WTC11 (cell line): ENCODE results near the gene ZNF329. TPM values are rescaled to one million over a fixed set of nuclear protein-coding genes. Genes with fewer than 3 reads are reported as not detected.

Experiments
- ATAC-seq: fragments of 200-7000 bp; cut with Tn5 transposase; 2 replicates; pipeline ENCODE4 v1.10.0; 2021; ENCODE audit warnings: mild to moderate bottlenecking, moderate library complexity
- CTCF ChIA-PET: fragments of 300-600 bp; sonication (Branson Sonifier 250); formaldehyde crosslinking; loops from one replicate; lab custom pipeline; 2021; ENCODE audit warnings: antibody characterized with exemption; lab: Charles Lee
- POLR2A ChIA-PET: fragments of 350-600 bp; sonication (Branson Sonifier 250); formaldehyde crosslinking; loops from one replicate; lab custom pipeline; 2021; ENCODE audit warnings: antibody characterized with exemption; lab: Charles Lee
- DNase-seq: peaks from one replicate; pipeline ENCODE4 v3.0.0; 2021; ENCODE audit warnings: low spot score
- H3K27ac Mint-ChIP-seq: 2 replicates; pipeline ENCODE4 v1.8.0; 2021; ENCODE audit warnings: mixed read lengths
- H3K27me3 Mint-ChIP-seq: 2 replicates; pipeline ENCODE4 v1.8.0; 2021; ENCODE audit warnings: low read depth, mild to moderate bottlenecking, moderate library complexity, mixed read lengths
- H3K36me3 Mint-ChIP-seq: 2 replicates; pipeline ENCODE4 v1.8.0; 2021; ENCODE audit warnings: mixed read lengths
- H3K4me1 Mint-ChIP-seq: 2 replicates; pipeline ENCODE4 v1.8.0; 2022; ENCODE audit warnings: mixed read lengths
- H3K4me3 Mint-ChIP-seq: 2 replicates; pipeline ENCODE4 v1.8.0; 2021; ENCODE audit warnings: mild to moderate bottlenecking, moderate library complexity, mixed read lengths
- H3K9me3 Mint-ChIP-seq: 2 replicates; pipeline ENCODE4 v1.8.0; 2021; ENCODE audit warnings: mixed read lengths
- ELF4 ChIP-seq: sonication (generic); formaldehyde crosslinking; IDR thresholded peaks from 2 replicates; pipeline ENCODE4 v1.8.1; 2022; ENCODE audit warnings: low read depth, mild to moderate bottlenecking, moderate library complexity, missing genetic modification reagents
- EMX1 ChIP-seq: fragments of 250-450 bp; sonication (Bioruptor Pico); IDR thresholded peaks from 2 replicates; pipeline ENCODE4 v1.8.0; 2021; ENCODE audit warnings: mild to moderate bottlenecking
- GABPB1 ChIP-seq: sonication (generic); formaldehyde crosslinking; IDR thresholded peaks from 2 replicates; pipeline ENCODE4 v1.8.1; 2023; ENCODE audit warnings: mild to moderate bottlenecking, missing genetic modification reagents
- NFATC4 ChIP-seq: fragments of 250-450 bp; sonication (Bioruptor Pico); IDR thresholded peaks from 2 replicates; pipeline ENCODE4 v1.9.0; 2021; ENCODE audit warnings: mild to moderate bottlenecking
- NFE2L1 ChIP-seq: sonication (generic); formaldehyde crosslinking; IDR thresholded peaks from 2 replicates; pipeline ENCODE4 v1.8.1; 2023; ENCODE audit warnings: missing genetic modification reagents
- SMAD4 ChIP-seq: sonication (generic); formaldehyde crosslinking; IDR thresholded peaks from 2 replicates; pipeline ENCODE4 v1.8.0; 2022; ENCODE audit warnings: mild to moderate bottlenecking, missing genetic modification reagents
- TEAD1 ChIP-seq: sonication (generic); formaldehyde crosslinking; IDR thresholded peaks from 2 replicates; pipeline ENCODE4 v1.8.0; 2022; ENCODE audit warnings: mild to moderate bottlenecking, missing genetic modification reagents
- ZNF263 ChIP-seq: sonication (generic); formaldehyde crosslinking; IDR thresholded peaks from 2 replicates; pipeline ENCODE4 v1.8.1; 2022; ENCODE audit warnings: low read depth, mild to moderate bottlenecking, moderate library complexity, missing genetic modification reagents
- total RNA-seq: library from RNA; stranded (reverse); gene quantifications from 3 replicates; pipeline ENCODE4 v1.2.3, GENCODE V29; 2021
- TF ChIP-seq, protein P1 (sequence below): sonication (generic); formaldehyde crosslinking; IDR thresholded peaks from 2 replicates; pipeline ENCODE4 v1.8.1; 2022; ENCODE audit warnings: missing genetic modification reagents, borderline replicate concordance
- TF ChIP-seq, protein P2 (sequence below): fragments of 250-450 bp; sonication (Bioruptor Pico); IDR thresholded peaks from 2 replicates; pipeline ENCODE4 v1.9.0; 2021; ENCODE audit warnings: mild to moderate bottlenecking
- TF ChIP-seq, protein P3 (sequence below): sonication (generic); formaldehyde crosslinking; IDR thresholded peaks from 2 replicates; pipeline ENCODE4 v1.8.1; 2022; ENCODE audit warnings: low read depth, missing genetic modification reagents, borderline replicate concordance
- TF ChIP-seq, protein P4 (sequence below): sonication (generic); formaldehyde crosslinking; IDR thresholded peaks from 2 replicates; pipeline ENCODE4 v1.8.1; 2023; ENCODE audit warnings: mild to moderate bottlenecking, missing genetic modification reagents
- TF ChIP-seq, protein P5 (sequence below): sonication (generic); formaldehyde crosslinking; IDR thresholded peaks from 2 replicates; pipeline ENCODE4 v1.8.1; 2023; ENCODE audit warnings: mild to moderate bottlenecking, missing genetic modification reagents
- TF ChIP-seq, protein P6 (sequence below): sonication (generic); formaldehyde crosslinking; IDR thresholded peaks from 2 replicates; pipeline ENCODE4 v1.8.0; 2022; ENCODE audit warnings: mild to moderate bottlenecking, missing genetic modification reagents
- TF ChIP-seq, protein P7 (sequence below): sonication (generic); formaldehyde crosslinking; IDR thresholded peaks from 2 replicates; pipeline ENCODE4 v1.8.1; 2023; ENCODE audit warnings: mild to moderate bottlenecking, missing genetic modification reagents, moderate library complexity
- TF ChIP-seq, protein P8 (sequence below): sonication (generic); formaldehyde crosslinking; IDR thresholded peaks from 2 replicates; pipeline ENCODE4 v1.8.1; 2022; ENCODE audit warnings: mild to moderate bottlenecking, missing genetic modification reagents, moderate library complexity, borderline replicate concordance

Gene ZNF329
- total RNA-seq, 1 experiment from 2014 or later: 16.3 TPM

DNA sequence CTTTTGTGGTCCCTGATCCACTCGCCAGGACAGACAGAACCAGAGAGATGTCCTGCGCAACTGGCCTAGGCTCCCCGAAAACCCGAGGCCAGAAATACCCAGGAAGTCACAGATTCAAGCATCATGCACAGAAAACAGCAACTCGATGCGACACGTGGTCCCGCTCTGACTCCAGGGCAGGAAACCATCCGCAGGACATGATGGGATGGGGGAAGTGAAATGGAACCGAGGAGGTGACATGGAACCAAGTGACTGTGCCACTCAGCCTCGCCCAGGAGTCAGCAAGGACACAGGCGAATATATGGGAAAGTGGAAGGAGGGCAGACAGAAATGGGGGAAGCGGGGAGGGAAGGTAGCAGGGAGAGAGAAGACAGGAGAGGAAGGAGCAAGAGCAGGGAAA lies 53.7 kb downstream of the ZNF329 start:
- H3K9me3 Mint-ChIP-seq: peaks cover 4% of the 10 kb centered on the region; the same call in 1 of the 2 replicates
- DNase-seq (no peak), ATAC-seq (no peak)
- H3K27me3 Mint-ChIP-seq: no peaks in the 10 kb centered on the region
- TF ChIP-seq, protein P1, sequence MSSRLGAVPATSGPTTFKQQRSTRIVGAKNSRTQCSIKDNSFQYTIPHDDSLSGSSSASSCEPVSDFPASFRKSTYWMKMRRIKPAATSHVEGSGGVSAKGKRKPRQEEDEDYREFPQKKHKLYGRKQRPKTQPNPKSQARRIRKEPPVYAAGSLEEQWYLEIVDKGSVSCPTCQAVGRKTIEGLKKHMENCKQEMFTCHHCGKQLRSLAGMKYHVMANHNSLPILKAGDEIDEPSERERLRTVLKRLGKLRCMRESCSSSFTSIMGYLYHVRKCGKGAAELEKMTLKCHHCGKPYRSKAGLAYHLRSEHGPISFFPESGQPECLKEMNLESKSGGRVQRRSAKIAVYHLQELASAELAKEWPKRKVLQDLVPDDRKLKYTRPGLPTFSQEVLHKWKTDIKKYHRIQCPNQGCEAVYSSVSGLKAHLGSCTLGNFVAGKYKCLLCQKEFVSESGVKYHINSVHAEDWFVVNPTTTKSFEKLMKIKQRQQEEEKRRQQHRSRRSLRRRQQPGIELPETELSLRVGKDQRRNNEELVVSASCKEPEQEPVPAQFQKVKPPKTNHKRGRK (CRISPR knock-in tag): no peak
- ChIA-PET CTCF (interaction anchor here (0.8 kb wide), 1 partner anchor 42 kb away, joined by 3 read pairs; no protein-coding TSS in a partner anchor), POLR2A (interaction anchor here (1.2 kb wide), 1 partner anchor 38 kb away, joined by 3 read pairs; the partner anchor contains the start of gene ZNF135)
- peak overlapping the region; percentile 73 for H3K4me3 Mint-ChIP-seq
- H3K4me1 Mint-ChIP-seq: peaks cover 13% of the 10 kb centered on the region
- peak overlapping the region; percentile 91 for H3K27ac Mint-ChIP-seq
- 0 out of 2 replicates have a peak, but pooled peaks cover 3% of the 10 kb centered on the region for H3K36me3 Mint-ChIP-seq

DNA sequence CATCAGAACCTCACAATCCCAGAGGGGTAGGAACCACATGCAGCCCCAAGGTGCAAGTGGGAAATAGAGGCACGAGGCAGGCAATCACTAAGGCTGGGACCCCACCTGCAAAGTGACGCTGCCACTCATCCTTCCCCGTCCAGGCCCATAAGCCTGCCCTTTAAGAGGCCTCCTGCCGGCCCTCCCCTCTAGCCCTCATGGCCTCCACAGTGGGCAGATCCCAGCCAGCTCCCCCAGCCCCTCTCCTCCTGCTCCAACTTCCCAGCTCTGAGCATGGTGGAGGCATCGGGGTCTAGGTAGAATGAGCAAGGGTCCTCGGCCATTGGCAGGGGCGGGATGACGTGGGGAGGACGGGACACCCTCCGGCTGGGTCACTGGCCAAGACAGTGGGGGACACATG lies 55.3 kb downstream of the ZNF329 start:
- ATAC-seq (no peak), DNase-seq (no peak)
- H3K27me3 Mint-ChIP-seq: no peaks in the 10 kb centered on the region
- H3K27ac Mint-ChIP-seq: no peak overlapping the region
- 0 out of 2 replicates have a peak, but pooled peaks cover 3% of the 10 kb centered on the region for H3K36me3 Mint-ChIP-seq
- no peak overlapping the region for H3K4me3 Mint-ChIP-seq
- peaks cover 18% of the 10 kb centered on the region for H3K4me1 Mint-ChIP-seq
- ChIA-PET CTCF (interaction anchor here (1.7 kb wide), 1 partner anchor 73 kb away, joined by 5 read pairs; no protein-coding TSS in a partner anchor), POLR2A (interaction anchor here (0.6 to 1.4 kb wide), 3 partner anchors 11 to 37 kb away, joined by 3 to 4 read pairs (median 3); partner anchors contain the start of gene ZNF135)
- no peaks in the 10 kb centered on the region for H3K9me3 Mint-ChIP-seq
- TF ChIP-seq, protein P2, sequence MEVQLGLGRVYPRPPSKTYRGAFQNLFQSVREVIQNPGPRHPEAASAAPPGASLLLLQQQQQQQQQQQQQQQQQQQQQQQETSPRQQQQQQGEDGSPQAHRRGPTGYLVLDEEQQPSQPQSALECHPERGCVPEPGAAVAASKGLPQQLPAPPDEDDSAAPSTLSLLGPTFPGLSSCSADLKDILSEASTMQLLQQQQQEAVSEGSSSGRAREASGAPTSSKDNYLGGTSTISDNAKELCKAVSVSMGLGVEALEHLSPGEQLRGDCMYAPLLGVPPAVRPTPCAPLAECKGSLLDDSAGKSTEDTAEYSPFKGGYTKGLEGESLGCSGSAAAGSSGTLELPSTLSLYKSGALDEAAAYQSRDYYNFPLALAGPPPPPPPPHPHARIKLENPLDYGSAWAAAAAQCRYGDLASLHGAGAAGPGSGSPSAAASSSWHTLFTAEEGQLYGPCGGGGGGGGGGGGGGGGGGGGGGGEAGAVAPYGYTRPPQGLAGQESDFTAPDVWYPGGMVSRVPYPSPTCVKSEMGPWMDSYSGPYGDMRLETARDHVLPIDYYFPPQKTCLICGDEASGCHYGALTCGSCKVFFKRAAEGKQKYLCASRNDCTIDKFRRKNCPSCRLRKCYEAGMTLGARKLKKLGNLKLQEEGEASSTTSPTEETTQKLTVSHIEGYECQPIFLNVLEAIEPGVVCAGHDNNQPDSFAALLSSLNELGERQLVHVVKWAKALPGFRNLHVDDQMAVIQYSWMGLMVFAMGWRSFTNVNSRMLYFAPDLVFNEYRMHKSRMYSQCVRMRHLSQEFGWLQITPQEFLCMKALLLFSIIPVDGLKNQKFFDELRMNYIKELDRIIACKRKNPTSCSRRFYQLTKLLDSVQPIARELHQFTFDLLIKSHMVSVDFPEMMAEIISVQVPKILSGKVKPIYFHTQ (CRISPR knock-in tag): no peak
- TF ChIP-seq, protein P3, sequence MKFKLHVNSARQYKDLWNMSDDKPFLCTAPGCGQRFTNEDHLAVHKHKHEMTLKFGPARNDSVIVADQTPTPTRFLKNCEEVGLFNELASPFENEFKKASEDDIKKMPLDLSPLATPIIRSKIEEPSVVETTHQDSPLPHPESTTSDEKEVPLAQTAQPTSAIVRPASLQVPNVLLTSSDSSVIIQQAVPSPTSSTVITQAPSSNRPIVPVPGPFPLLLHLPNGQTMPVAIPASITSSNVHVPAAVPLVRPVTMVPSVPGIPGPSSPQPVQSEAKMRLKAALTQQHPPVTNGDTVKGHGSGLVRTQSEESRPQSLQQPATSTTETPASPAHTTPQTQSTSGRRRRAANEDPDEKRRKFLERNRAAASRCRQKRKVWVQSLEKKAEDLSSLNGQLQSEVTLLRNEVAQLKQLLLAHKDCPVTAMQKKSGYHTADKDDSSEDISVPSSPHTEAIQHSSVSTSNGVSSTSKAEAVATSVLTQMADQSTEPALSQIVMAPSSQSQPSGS (CRISPR knock-in tag): no peak

DNA sequence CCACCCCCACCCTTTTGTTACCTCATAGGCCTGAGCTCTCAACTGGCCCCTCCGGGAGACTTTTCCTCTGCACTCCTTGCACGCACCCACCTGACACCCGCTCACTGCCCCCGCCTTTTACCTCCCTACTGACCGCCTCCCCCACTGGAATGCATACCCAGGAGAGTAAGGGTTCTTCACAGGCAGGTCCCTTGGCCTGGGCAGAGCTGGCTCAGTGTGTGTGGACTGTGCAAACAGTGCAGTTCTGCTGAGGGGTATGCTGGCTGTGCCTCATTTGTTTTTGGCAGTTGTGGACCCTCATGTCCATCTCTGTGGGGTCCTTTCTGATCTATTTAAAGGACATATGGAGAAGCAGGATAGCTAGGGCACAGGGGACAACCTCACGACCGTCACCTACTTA lies 57.5 kb downstream of the ZNF329 start:
- Mint-ChIP-seq H3K4me1 (peaks cover 13% of the 10 kb centered on the region), H3K27me3 (no peaks in the 10 kb centered on the region), H3K9me3 (no peaks in the 10 kb centered on the region), H3K36me3 (peaks cover 7% of the 10 kb centered on the region; the same call in 1 of the 2 replicates), H3K27ac (0 out of 2 replicates have a peak overlapping the region, but pooled peaks have one; percentile 34), H3K4me3 (no peak overlapping the region)
- no peak for ATAC-seq
- CTCF ChIA-PET: interaction anchor here (0.6 to 3.1 kb wide), 6 partner anchors 31 to 151 kb away, joined by 3 to 15 read pairs (median 6); partner anchors contain the start of gene ZNF274
- POLR2A ChIA-PET: interaction anchor here (0.6 to 0.9 kb wide), 2 partner anchors 34 to 41 kb away, joined by 4 read pairs; partner anchors contain the start of gene ZNF135
- DNase-seq: no peak
- TF ChIP-seq EMX1 (CRISPR knock-in tag): no peak
- no peak for TF ChIP-seq TEAD1 (CRISPR knock-in tag)
- TF ChIP-seq, protein P4, sequence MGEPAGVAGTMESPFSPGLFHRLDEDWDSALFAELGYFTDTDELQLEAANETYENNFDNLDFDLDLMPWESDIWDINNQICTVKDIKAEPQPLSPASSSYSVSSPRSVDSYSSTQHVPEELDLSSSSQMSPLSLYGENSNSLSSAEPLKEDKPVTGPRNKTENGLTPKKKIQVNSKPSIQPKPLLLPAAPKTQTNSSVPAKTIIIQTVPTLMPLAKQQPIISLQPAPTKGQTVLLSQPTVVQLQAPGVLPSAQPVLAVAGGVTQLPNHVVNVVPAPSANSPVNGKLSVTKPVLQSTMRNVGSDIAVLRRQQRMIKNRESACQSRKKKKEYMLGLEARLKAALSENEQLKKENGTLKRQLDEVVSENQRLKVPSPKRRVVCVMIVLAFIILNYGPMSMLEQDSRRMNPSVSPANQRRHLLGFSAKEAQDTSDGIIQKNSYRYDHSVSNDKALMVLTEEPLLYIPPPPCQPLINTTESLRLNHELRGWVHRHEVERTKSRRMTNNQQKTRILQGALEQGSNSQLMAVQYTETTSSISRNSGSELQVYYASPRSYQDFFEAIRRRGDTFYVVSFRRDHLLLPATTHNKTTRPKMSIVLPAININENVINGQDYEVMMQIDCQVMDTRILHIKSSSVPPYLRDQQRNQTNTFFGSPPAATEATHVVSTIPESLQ: no peak
- no peak for TF ChIP-seq ZNF263
- TF ChIP-seq, protein P5, sequence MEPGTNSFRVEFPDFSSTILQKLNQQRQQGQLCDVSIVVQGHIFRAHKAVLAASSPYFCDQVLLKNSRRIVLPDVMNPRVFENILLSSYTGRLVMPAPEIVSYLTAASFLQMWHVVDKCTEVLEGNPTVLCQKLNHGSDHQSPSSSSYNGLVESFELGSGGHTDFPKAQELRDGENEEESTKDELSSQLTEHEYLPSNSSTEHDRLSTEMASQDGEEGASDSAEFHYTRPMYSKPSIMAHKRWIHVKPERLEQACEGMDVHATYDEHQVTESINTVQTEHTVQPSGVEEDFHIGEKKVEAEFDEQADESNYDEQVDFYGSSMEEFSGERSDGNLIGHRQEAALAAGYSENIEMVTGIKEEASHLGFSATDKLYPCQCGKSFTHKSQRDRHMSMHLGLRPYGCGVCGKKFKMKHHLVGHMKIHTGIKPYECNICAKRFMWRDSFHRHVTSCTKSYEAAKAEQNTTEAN: no peak
- no peak for TF ChIP-seq ELF4 (CRISPR knock-in tag)
- TF ChIP-seq, protein P6, sequence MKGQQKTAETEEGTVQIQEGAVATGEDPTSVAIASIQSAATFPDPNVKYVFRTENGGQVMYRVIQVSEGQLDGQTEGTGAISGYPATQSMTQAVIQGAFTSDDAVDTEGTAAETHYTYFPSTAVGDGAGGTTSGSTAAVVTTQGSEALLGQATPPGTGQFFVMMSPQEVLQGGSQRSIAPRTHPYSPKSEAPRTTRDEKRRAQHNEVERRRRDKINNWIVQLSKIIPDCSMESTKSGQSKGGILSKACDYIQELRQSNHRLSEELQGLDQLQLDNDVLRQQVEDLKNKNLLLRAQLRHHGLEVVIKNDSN: no peak
- TF ChIP-seq SMAD4 (CRISPR knock-in tag): no peak
- TF ChIP-seq NFATC4: no peak
- no peak for TF ChIP-seq NFE2L1 (CRISPR knock-in tag)
- no peak for TF ChIP-seq GABPB1 (CRISPR knock-in tag)
- TF ChIP-seq, protein P7, sequence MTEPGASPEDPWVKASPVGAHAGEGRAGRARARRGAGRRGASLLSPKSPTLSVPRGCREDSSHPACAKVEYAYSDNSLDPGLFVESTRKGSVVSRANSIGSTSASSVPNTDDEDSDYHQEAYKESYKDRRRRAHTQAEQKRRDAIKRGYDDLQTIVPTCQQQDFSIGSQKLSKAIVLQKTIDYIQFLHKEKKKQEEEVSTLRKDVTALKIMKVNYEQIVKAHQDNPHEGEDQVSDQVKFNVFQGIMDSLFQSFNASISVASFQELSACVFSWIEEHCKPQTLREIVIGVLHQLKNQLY: no peak
- TF ChIP-seq, protein P8, sequence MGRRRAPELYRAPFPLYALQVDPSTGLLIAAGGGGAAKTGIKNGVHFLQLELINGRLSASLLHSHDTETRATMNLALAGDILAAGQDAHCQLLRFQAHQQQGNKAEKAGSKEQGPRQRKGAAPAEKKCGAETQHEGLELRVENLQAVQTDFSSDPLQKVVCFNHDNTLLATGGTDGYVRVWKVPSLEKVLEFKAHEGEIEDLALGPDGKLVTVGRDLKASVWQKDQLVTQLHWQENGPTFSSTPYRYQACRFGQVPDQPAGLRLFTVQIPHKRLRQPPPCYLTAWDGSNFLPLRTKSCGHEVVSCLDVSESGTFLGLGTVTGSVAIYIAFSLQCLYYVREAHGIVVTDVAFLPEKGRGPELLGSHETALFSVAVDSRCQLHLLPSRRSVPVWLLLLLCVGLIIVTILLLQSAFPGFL (CRISPR knock-in tag): no peak
